Uterus (tissue), 4 donors: ENCODE results near the gene LRRC3B. TPM values are rescaled to one million over a fixed set of nuclear protein-coding genes. Genes with fewer than 3 reads are reported as not detected.
A peak's percentile ranks its signal among the peaks of the same experiment; 100 is the strongest.

ENCODE experiments used
- DNase-seq, 2 donors: peaks; one replicate each; pipeline ENCODE4 v3.0.0-alpha.2; 2019 to 2020
- H3K27ac ChIP-seq, 2 donors: fragments of 200-600 bp; sonication (generic); 1 replicate in 1 of 2; 2 replicates in 1 of 2; pipeline ENCODE4 v1.5.1; 2016 to 2018
- H3K27me3 ChIP-seq, 2 donors: fragments of 200-600 bp; sonication (generic); one replicate each; pipeline ENCODE4 v1.5.1; 2018 to 2019; ENCODE audit warnings: control low read depth in 1 of 2
- H3K36me3 ChIP-seq, 2 donors: fragments of 200-600 bp; sonication (generic); one replicate each; pipeline ENCODE4 v1.5.1; 2019; ENCODE audit warnings: control low read depth in 1 of 2
- H3K4me1 ChIP-seq, 2 donors: fragments of 200-600 bp; sonication (generic); one replicate each; pipeline ENCODE4 v1.5.1; 2018 to 2019; ENCODE audit warnings: control low read depth in 1 of 2
- H3K4me3 ChIP-seq, 2 donors: fragments of 200-600 bp; sonication (generic); 1 replicate in 1 of 2; 2 replicates in 1 of 2; pipeline ENCODE4 v1.5.1; 2018 to 2019; ENCODE audit warnings: mild to moderate bottlenecking in 1 of 2
- H3K9me3 ChIP-seq, 2 donors: fragments of 200-600 bp; sonication (generic); one replicate each; pipeline ENCODE4 v1.5.1; 2019; ENCODE audit warnings: control low read depth in 1 of 2
- CTCF ChIP-seq, 4 experiments: fragments of 200-600 bp in 2 of 4; fragments of 450-650 bp in 2 of 4; sonication (generic) in 2 of 4; IDR thresholded peaks; one replicate each; pipeline ENCODE4 v1.5.1; 2016 to 2019; ENCODE audit warnings: antibody characterized with exemption in 4 of 4, mild to moderate bottlenecking in 2 of 4, moderate library complexity in 1 of 4
- POLR2A ChIP-seq, 2 donors: fragments of 450-650 bp; IDR thresholded peaks; one replicate each; pipeline ENCODE4 v1.6.1; 2016; ENCODE audit warnings: antibody characterized with exemption in 2 of 2, mild to moderate bottlenecking in 1 of 2, moderate library complexity in 1 of 2
- intact Hi-C: fragments of 100-400 bp; cut with DNase I; formaldehyde crosslinking; loops from one replicate; pipeline ENCODE4 v1.15.1; 2023; ENCODE audit warnings: low total_unique reads
- total RNA-seq, 4 donors: library from RNA; depleted of rRNA in 3 of 4; stranded (reverse); fragments of >200 nt in 3 of 4; gene quantifications; one replicate each; pipeline versions ENCODE4 v1.1.0 to v1.2.4, GENCODE V29; 2014 to 2023
- donor health status: DM: yes; HTN: yes; CAD: no.

LRRC3B gene
- total RNA-seq, 4 donors from 2014 or later = 0.26 to 14.0 (median 1.3) TPM; not detected in 1

GRCh38 chr3:26703519-26703918 is 80.9 kb downstream of the LRRC3B start:
- H3K27me3 ChIP-seq = no peaks in the 10 kb centered on the region
- no peak for TF ChIP-seq POLR2A (IDR thresholded peaks at IDR 0.05)
- no peak for TF ChIP-seq CTCF (IDR thresholded peaks at IDR 0.05)
- no peaks in the 10 kb centered on the region for H3K4me1 ChIP-seq
- intact Hi-C loops = no loop called here
- H3K27ac ChIP-seq = no peak overlapping the region
- H3K9me3 ChIP-seq = no peaks in the 10 kb centered on the region
- DNase-seq = no peak
- H3K36me3 ChIP-seq = no peaks in the 10 kb centered on the region
- H3K4me3 ChIP-seq = no peak overlapping the region

GRCh38 chr3:26704736-26705135 is 82.2 kb downstream of the LRRC3B start:
- intact Hi-C loops = no loop called here
- Histone ChIP-seq H3K4me3 (no peak overlapping the region), H3K27me3 (no peaks in the 10 kb centered on the region), H3K4me1 (no peaks in the 10 kb centered on the region), H3K9me3 (no peaks in the 10 kb centered on the region), H3K36me3 (no peaks in the 10 kb centered on the region), H3K27ac (no peak overlapping the region)
- TF ChIP-seq POLR2A (IDR thresholded peaks at IDR 0.05) = no peak
- no peak for TF ChIP-seq CTCF (IDR thresholded peaks at IDR 0.05)
- no peak for DNase-seq

- intact Hi-C loops = no loop called here
- H3K27me3 ChIP-seq = no peaks in the 10 kb centered on the region
- no peak for DNase-seq
- H3K9me3 ChIP-seq = no peaks in the 10 kb centered on the region
- H3K27ac ChIP-seq = no peak overlapping the region
- TF ChIP-seq POLR2A (IDR thresholded peaks at IDR 0.05) (no peak), CTCF (IDR thresholded peaks at IDR 0.05) (no peak)
- H3K4me3 ChIP-seq = no peak overlapping the region
- H3K4me1 ChIP-seq = no peaks in the 10 kb centered on the region
- H3K36me3 ChIP-seq = no peaks in the 10 kb centered on the region
Observed at GRCh38 chr3:26708501-26708900, 85.9 kb downstream of the LRRC3B start.

- Histone ChIP-seq H3K27ac (no peak overlapping the region), H3K27me3 (no peaks in the 10 kb centered on the region), H3K4me1 (no peaks in the 10 kb centered on the region), H3K4me3 (no peak overlapping the region), H3K36me3 (no peaks in the 10 kb centered on the region), H3K9me3 (no peaks in the 10 kb centered on the region)
- TF ChIP-seq CTCF (IDR thresholded peaks at IDR 0.05) = peak; percentile 44 to 54 (median 50)
- TF ChIP-seq POLR2A (IDR thresholded peaks at IDR 0.05) = no peak
- no peak for DNase-seq
- intact Hi-C loops = no loop called here
Observed at GRCh38 chr3:26712211-26713026, 89.8 kb downstream of the LRRC3B start.

- no peak overlapping the region for H3K4me3 ChIP-seq
- H3K4me1 ChIP-seq = no peaks in the 10 kb centered on the region
- H3K9me3 ChIP-seq = no peaks in the 10 kb centered on the region
- no peaks in the 10 kb centered on the region for H3K36me3 ChIP-seq
- no peaks in the 10 kb centered on the region for H3K27me3 ChIP-seq
- TF ChIP-seq CTCF (IDR thresholded peaks at IDR 0.05) (no peak), POLR2A (IDR thresholded peaks at IDR 0.05) (no peak)
- no peak for DNase-seq
- no peak overlapping the region for H3K27ac ChIP-seq
- intact Hi-C loops = no loop called here
Observed at GRCh38 chr3:26713091-26713490, 90.5 kb downstream of the LRRC3B start.
